ENCODE measurements around the gene SLCO2A1. TPM values are rescaled to one million over a fixed set of nuclear protein-coding genes. Genes with fewer than 3 reads are reported as not detected.

SLCO2A1 gene
- polyA plus RNA-seq = 10 to 100 TPM in 1 of 4 donors, 1 to 10 TPM in 3; 1.6 to 36.7 (median 4.9) TPM
- long read RNA-seq, donor 1 = 0 reads
- long read RNA-seq, donor 2, full-length matches to known transcripts = 1 of 1 reads
- long read RNA-seq, donor 2, partial matches to known transcripts = 0 of 1 reads
- long read RNA-seq, donor 2, other reads (novel, unspliced or antisense) = 0 of 1 reads
- long read RNA-seq, donor 3, full-length matches to known transcripts = 2 of 2 reads
- long read RNA-seq, donor 3, partial matches to known transcripts = 0 of 2 reads
- long read RNA-seq, donor 3, other reads (novel, unspliced or antisense) = 0 of 2 reads
- long read RNA-seq, donor 4 = 0 reads
- long read RNA-seq, donor 5 = 0 reads
- long read RNA-seq, donor 6 = 0 reads
- long read RNA-seq, donor 7 = 0 reads
- long read RNA-seq, donor 8 = 0 reads
- long read RNA-seq, donor 9 = 0 reads
- long read RNA-seq, donor 10, full-length matches to known transcripts = 1 of 1 reads
- long read RNA-seq, donor 10, partial matches to known transcripts = 0 of 1 reads
- long read RNA-seq, donor 10, other reads (novel, unspliced or antisense) = 0 of 1 reads

- DNase-seq = peak; percentile 28 to 77
- Histone ChIP-seq H3K36me3 (ENCODE audit: control insufficient read depth in 3 of 3, insufficient read depth in 2 of 3, low read depth in 1 of 3, low read length in 3 of 3) (no peaks in the 10 kb centered on the region), H3K27me3 (ENCODE audit: control insufficient read depth in 3 of 3, insufficient read depth in 3 of 3, low read length in 3 of 3) (peaks cover 3 to 23% (median 5%) of the 10 kb centered on the region in 3 donors), H3K4me3 (ENCODE audit: low read depth in 1 of 3, low read length in 3 of 3) (peak within 1 kb of the TSS; percentile 34 to 73 (median 43)), H3K27ac (ENCODE audit: low read depth in 1 of 3, low read length in 2 of 3) (peak within 1 kb of the TSS in 1 of 3 donors; percentile 22), H3K4me1 (ENCODE audit: control insufficient read depth in 3 of 3, insufficient read depth in 2 of 3, low read depth in 1 of 3, low read length in 2 of 3) (peaks cover 3 to 9% (median 4%) of the 10 kb centered on the region in 3 donors), H3K9me3 (ENCODE audit: control insufficient read depth in 2 of 2, insufficient read depth in 1 of 2, low read depth in 1 of 2, low read length in 1 of 2) (no peaks in the 10 kb centered on the region)
- 1 to 2% (median 1%) methylated on average over 34 to 66 of the region's 67 CpGs for WGBS, 3 donors
- no peak for FAIRE-seq
Observed at GRCh38 chr3:134029734-134030378, at the start of gene SLCO2A1. TSS of gene SLCO2A1 (minus strand) at chr3:134029925. CDS start at chr3:134029802, 123 bp downstream.

- Histone ChIP-seq H3K36me3 (ENCODE audit: control insufficient read depth in 3 of 3, insufficient read depth in 2 of 3, low read depth in 1 of 3, low read length in 3 of 3) (no peaks in the 10 kb centered on the region), H3K9me3 (ENCODE audit: control insufficient read depth in 2 of 2, insufficient read depth in 1 of 2, low read depth in 1 of 2, low read length in 1 of 2) (peaks cover 0 to 11% of the 10 kb centered on the region in 2 donors), H3K27me3 (ENCODE audit: control insufficient read depth in 3 of 3, insufficient read depth in 3 of 3, low read length in 3 of 3) (no peaks in the 10 kb centered on the region), H3K4me3 (ENCODE audit: low read depth in 1 of 3, low read length in 3 of 3) (no peak overlapping the region), H3K27ac (ENCODE audit: low read depth in 1 of 3, low read length in 2 of 3) (no peak overlapping the region), H3K4me1 (ENCODE audit: control insufficient read depth in 3 of 3, insufficient read depth in 2 of 3, low read depth in 1 of 3, low read length in 2 of 3) (no peaks in the 10 kb centered on the region)
- no peak for FAIRE-seq
- WGBS, 3 donors = 67 to 85% (median 74%) methylated on average over 4 of the region's 4 CpGs
- DNase-seq = no peak
Observed at GRCh38 chr3:134079111-134079547, 49.4 kb upstream of the SLCO2A1 start.

DNA sequence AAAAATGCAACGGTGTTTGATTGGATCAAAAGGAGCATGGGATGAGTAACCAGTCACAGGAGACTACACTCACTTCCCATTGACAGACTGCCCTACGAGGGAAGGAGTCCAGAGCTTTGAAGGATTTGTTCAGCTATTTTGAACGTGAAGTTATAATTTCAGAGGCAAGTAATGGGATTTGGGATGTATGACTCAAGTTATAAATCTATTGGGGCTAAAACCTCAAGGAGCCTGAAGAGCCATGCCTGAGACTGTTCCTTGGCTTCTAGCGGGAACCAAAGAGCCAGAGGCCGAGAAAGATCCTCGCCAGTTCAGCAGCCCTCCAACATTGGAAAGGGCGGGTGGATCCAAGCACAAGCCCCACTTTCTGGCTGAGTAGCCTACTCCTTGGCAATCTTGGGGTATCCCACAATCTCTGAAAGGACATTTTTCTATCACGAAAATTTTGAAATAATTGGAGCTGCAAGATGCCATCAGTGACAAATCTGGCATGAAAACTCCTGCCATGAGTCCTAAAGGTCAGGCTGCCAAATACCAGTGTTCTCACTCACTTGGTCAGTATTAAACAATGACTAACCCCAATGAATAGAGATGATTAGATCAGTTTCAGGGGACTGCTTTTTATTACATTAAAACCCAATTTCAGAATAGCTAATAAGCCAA is 48.6 kb upstream of the SLCO2A1 start:
- no peaks in the 10 kb centered on the region for H3K27me3 ChIP-seq (ENCODE audit: control insufficient read depth in 3 of 3, insufficient read depth in 3 of 3, low read length in 3 of 3)
- no peak overlapping the region for H3K4me3 ChIP-seq (ENCODE audit: low read depth in 1 of 3, low read length in 3 of 3)
- DNase-seq (no peak), FAIRE-seq (no peak)
- H3K4me1 ChIP-seq (ENCODE audit: control insufficient read depth in 3 of 3, insufficient read depth in 2 of 3, low read depth in 1 of 3, low read length in 2 of 3) = no peaks in the 10 kb centered on the region
- H3K9me3 ChIP-seq (ENCODE audit: control insufficient read depth in 2 of 2, insufficient read depth in 1 of 2, low read depth in 1 of 2, low read length in 1 of 2) = peaks cover 0 to 11% of the 10 kb centered on the region in 2 donors
- WGBS, 3 donors = 80 to 92% (median 86%) methylated on average over 8 of the region's 8 CpGs
- no peak overlapping the region for H3K27ac ChIP-seq (ENCODE audit: low read depth in 1 of 3, low read length in 2 of 3)
- no peaks in the 10 kb centered on the region for H3K36me3 ChIP-seq (ENCODE audit: control insufficient read depth in 3 of 3, insufficient read depth in 2 of 3, low read depth in 1 of 3, low read length in 3 of 3)

DNA sequence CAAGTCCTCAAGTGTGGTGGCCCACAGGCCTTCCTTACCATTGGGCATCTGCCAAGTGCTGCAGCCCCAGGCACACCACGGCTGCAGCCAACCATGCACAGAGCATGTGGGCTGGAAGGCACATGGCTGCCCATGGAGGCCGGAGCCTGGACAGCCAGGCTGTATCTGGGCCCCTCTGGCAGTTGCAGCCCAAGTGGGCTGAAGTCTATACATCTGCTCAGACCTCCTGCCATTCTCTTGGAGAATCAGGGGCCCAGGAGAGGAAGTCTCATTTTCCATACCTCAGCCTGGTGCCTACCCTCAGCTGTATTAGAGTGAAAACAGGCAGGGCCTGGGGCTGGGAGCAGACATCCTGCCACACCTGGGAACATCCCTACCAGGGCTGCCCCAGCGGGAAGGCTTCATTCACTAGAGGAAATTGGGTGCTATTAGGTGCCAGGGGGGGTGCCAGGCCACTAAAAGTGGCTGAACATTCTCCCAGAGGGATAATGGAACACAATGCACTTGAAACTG is 48.0 kb upstream of the SLCO2A1 start:
- Histone ChIP-seq H3K9me3 (ENCODE audit: control insufficient read depth in 2 of 2, insufficient read depth in 1 of 2, low read depth in 1 of 2, low read length in 1 of 2) (peaks cover 0 to 11% of the 10 kb centered on the region in 2 donors), H3K4me3 (ENCODE audit: low read depth in 1 of 3, low read length in 3 of 3) (no peak overlapping the region), H3K4me1 (ENCODE audit: control insufficient read depth in 3 of 3, insufficient read depth in 2 of 3, low read depth in 1 of 3, low read length in 2 of 3) (no peaks in the 10 kb centered on the region), H3K27ac (ENCODE audit: low read depth in 1 of 3, low read length in 2 of 3) (no peak overlapping the region), H3K36me3 (ENCODE audit: control insufficient read depth in 3 of 3, insufficient read depth in 2 of 3, low read depth in 1 of 3, low read length in 3 of 3) (no peaks in the 10 kb centered on the region), H3K27me3 (ENCODE audit: control insufficient read depth in 3 of 3, insufficient read depth in 3 of 3, low read length in 3 of 3) (no peaks in the 10 kb centered on the region)
- FAIRE-seq (no peak), DNase-seq (no peak)
- 78 to 89% (median 85%) methylated on average over 3 of the region's 3 CpGs for WGBS, 3 donors

DNA sequence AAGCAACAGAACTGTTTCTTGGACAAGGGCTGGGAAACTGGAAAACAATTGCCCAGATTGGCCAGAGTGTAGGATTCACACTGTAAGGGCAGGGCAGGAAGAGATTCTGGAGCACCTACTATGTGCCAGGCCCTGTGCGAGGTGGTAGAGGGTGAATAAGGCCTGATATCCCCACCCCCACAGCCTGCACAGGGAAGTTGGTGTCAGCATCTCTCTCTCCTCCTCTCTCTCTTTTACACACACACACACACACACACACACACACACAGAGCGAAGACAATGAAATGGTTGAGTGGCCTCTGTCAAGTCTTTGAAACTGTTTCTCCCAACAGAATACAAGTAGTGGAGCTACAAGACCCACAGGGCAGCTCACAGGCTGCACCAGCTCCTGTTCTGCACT is 47.1 kb upstream of the SLCO2A1 start:
- FAIRE-seq (no peak), DNase-seq (no peak)
- H3K36me3 ChIP-seq (ENCODE audit: control insufficient read depth in 3 of 3, insufficient read depth in 2 of 3, low read depth in 1 of 3, low read length in 3 of 3) = no peaks in the 10 kb centered on the region
- no peaks in the 10 kb centered on the region for H3K27me3 ChIP-seq (ENCODE audit: control insufficient read depth in 3 of 3, insufficient read depth in 3 of 3, low read length in 3 of 3)
- WGBS, 3 donors = 83 to 92% (median 88%) methylated on average over 2 of the region's 2 CpGs
- peaks cover 0 to 11% of the 10 kb centered on the region in 2 donors for H3K9me3 ChIP-seq (ENCODE audit: control insufficient read depth in 2 of 2, insufficient read depth in 1 of 2, low read depth in 1 of 2, low read length in 1 of 2)
- no peak overlapping the region for H3K4me3 ChIP-seq (ENCODE audit: low read depth in 1 of 3, low read length in 3 of 3)
- H3K27ac ChIP-seq (ENCODE audit: low read depth in 1 of 3, low read length in 2 of 3) = no peak overlapping the region
- H3K4me1 ChIP-seq (ENCODE audit: control insufficient read depth in 3 of 3, insufficient read depth in 2 of 3, low read depth in 1 of 3, low read length in 2 of 3) = no peaks in the 10 kb centered on the region

- no peaks in the 10 kb centered on the region for H3K27me3 ChIP-seq (ENCODE audit: control insufficient read depth in 3 of 3, insufficient read depth in 3 of 3, low read length in 3 of 3)
- H3K4me1 ChIP-seq (ENCODE audit: control insufficient read depth in 3 of 3, insufficient read depth in 2 of 3, low read depth in 1 of 3, low read length in 2 of 3) = no peaks in the 10 kb centered on the region
- peaks cover 0 to 6% of the 10 kb centered on the region in 2 donors for H3K9me3 ChIP-seq (ENCODE audit: control insufficient read depth in 2 of 2, insufficient read depth in 1 of 2, low read depth in 1 of 2, low read length in 1 of 2)
- no peak overlapping the region for H3K27ac ChIP-seq (ENCODE audit: low read depth in 1 of 3, low read length in 2 of 3)
- no peaks in the 10 kb centered on the region for H3K36me3 ChIP-seq (ENCODE audit: control insufficient read depth in 3 of 3, insufficient read depth in 2 of 3, low read depth in 1 of 3, low read length in 3 of 3)
- no peak overlapping the region for H3K4me3 ChIP-seq (ENCODE audit: low read depth in 1 of 3, low read length in 3 of 3)
- WGBS, 3 donors = 85% methylated on average over 6 of the region's 6 CpGs
- no peak for FAIRE-seq
- DNase-seq = no peak
Observed at GRCh38 chr3:134075846-134076245, 46.1 kb upstream of the SLCO2A1 start.

- Histone ChIP-seq H3K9me3 (ENCODE audit: control insufficient read depth in 2 of 2, insufficient read depth in 1 of 2, low read depth in 1 of 2, low read length in 1 of 2) (peaks cover 0 to 3% of the 10 kb centered on the region in 2 donors), H3K4me3 (ENCODE audit: low read depth in 1 of 3, low read length in 3 of 3) (no peak overlapping the region), H3K27ac (ENCODE audit: low read depth in 1 of 3, low read length in 2 of 3) (no peak overlapping the region), H3K36me3 (ENCODE audit: control insufficient read depth in 3 of 3, insufficient read depth in 2 of 3, low read depth in 1 of 3, low read length in 3 of 3) (no peaks in the 10 kb centered on the region), H3K4me1 (ENCODE audit: control insufficient read depth in 3 of 3, insufficient read depth in 2 of 3, low read depth in 1 of 3, low read length in 2 of 3) (no peaks in the 10 kb centered on the region), H3K27me3 (ENCODE audit: control insufficient read depth in 3 of 3, insufficient read depth in 3 of 3, low read length in 3 of 3) (no peaks in the 10 kb centered on the region)
- WGBS, 3 donors = 91 to 98% (median 95%) methylated on average over 3 of the region's 3 CpGs
- FAIRE-seq = no peak
- DNase-seq = no peak
Observed at GRCh38 chr3:134075568-134075825, 45.8 kb upstream of the SLCO2A1 start.
